NCI-H2081 (cell line): ENCODE results near the gene KCNQ1.

ENCODE experiments used
- DNase-seq, 2 experiments: peaks; one replicate each; lab custom pipeline; 2025; lab: John Stamatoyannopoulos, UW

The KCNQ1 gene

DNA sequence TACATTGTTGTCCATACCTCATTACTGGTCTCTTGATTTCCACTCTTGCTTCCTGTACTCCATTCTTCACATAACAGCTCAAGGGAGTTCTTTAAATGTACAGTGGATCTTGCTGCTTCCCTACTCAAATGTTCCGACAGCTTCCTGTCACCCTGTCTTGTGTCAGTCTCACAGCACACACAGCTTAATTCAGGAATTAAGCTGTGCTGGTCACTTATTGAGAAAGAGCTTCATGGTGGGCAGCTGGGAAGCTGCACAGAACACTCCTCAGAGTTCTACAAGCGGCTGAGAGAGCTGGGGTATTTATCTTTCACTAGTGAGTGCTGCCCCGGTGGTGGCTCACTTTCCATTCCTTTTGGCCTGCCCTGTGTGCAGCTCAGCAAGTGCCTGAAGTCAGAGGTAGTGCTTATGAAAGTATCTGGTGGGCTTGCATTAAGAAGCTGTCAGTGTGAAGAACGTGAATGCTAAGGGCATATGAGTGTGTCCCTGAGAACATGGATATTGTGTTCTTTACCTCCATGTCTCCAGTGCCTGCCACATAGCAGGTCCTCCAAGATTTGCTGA, 206.3 kb downstream of the KCNQ1 start:
- no peak for DNase-seq

DNA sequence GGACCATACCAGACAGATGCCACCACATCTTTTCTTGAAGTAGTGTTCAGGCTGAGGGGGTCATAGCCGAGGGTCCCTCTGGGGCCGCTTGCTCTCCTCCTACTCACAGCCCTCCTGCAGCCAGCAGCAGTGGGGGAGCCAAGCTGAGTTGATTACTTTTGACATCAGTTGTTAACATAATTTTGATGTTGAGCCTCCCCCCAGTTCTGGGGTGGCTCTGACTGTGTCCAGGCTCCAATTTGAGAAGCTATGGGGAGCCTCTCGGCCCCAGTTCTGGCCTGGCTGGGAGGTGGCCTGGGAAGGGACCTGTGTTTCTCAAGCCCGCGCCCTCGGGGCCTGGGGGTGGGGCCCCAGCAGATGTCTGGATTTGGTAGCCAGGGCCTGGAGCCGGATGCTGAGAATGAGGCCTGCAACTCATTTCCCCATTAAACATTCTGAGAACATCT, 207.0 kb downstream of the KCNQ1 start:
- no peak for DNase-seq

DNA sequence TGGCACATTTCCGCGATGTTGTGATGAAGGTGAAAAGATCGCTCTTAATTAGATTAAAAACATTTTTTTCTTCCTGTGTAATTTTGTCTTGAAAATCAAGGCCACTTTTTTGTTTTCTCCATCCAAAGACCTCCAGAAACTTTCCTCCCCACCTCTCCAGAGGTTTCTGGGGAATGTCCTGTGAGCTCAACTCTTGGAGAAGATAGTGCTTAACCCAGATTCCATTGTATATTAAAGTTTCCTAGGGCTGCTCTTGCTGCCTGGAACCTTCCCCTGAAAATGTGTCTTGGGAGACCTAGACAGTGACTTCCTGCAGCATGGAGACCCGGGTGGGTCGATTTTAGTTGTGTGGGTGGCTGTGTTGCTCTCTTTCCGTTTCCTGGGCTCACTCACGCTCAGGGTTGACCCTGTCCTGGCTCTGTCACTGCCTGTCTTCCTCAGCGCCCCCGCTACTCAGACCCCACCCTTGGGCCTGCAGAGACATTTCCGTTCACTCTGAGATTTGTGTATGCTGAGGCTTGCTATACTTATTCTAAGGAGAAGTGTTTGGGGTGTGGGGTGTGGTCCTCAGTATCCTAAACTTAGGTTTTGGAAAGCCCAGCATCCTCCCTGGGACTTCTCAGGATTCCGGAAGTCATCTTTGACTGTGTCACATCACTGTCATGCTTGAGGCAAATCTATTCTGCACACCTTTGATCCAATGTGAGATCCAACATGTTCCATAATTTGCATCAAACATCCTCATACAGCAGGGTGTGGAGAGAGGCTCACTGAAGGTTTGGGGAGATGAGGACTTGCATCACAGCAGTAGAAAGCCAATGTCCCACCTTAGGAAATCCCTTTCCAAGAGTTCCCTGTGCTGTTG, 207.8 kb downstream of the KCNQ1 start:
- no peak for DNase-seq

DNA sequence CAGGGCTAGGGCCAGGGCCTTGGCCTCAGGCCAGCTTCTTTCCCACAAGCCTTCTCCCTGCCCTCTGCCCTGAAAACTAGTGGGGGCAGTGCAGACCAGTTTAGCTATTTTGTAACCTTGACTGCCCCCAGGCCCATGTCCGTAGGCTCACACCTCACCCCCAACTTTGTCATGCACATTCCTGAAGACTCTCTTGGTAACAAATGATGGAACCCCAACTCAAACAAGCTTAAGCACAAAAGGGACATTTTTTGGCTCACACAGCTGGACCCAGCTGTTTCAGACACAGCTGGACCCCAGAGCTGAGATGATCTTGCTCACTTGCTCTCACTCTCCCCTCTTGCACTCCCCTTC, 208.4 kb downstream of the KCNQ1 start:
- DNase-seq, result no peak

DNA sequence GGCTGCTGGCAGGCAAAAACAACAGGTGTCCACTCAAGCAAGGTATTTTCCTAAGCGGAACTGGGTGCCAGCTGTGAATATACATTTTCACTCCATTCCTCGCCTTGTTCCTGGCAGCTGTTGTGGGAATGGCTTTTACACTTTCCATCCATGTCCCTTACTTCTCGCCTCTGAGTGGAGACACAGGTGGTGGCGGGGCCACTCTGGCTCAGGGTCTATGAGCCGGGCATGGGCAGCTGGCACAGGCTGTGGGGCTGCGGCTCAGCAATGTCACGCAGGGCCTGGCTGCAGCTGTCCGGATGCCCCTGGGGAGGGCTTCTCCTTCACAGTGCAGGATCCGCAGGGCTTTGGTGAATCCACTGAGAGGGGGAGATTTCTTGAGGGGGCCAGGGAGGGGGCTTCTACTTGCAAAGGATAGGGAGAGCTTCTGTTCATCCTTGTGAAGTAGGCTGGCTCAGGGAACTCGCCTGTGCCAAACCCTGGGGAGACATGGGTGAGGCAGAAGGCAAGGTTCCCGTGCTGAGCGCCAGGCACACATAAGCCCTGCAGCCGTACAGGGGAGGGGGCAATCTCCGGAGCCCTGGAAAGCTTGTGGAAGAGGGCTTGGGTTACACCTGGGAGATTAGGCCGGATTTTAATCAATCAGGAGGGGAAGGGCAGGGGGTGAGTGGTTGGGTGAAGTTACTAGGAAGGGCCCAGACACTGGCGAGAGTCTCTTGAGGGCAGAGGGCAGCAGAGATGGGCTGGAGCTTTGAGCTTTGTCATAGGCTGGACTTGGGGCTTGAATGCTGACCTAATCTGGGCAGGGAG, 209.3 kb downstream of the KCNQ1 start:
- no peak for DNase-seq

DNA sequence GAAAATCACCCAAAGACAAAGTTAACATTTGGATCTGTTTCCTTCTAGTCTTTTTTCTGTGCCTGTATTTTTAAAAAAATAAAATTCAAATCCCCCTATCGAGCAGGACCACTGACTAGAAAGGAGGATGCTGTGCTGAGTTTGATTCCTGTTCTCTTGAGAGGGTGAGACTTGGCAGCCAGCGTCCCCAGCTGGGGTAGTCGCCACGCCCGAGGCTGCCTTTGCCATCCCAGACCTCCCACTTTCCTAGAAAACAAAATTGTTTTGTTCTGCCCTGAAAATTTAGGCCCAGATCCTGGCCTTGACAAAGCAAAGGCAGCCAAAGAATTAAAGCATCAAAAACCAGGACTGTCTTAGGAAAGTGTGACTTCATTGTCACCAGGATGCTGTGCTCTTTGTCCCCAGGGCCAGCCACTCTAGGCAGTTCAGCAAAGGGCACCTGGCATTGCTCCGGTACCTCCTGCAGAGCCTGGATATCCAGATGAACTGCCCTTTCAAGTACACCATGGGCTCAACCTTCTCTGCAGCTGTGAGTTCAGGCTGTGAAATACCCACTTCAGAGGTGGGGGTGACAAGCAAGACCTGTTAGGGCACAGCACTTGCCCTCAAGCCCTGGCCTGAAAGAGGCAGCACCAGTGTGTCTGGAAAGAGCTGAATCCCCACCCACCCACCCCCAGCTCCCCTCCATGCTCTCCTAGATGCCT, 210.4 kb downstream of the KCNQ1 start:
- no peak for DNase-seq

DNA sequence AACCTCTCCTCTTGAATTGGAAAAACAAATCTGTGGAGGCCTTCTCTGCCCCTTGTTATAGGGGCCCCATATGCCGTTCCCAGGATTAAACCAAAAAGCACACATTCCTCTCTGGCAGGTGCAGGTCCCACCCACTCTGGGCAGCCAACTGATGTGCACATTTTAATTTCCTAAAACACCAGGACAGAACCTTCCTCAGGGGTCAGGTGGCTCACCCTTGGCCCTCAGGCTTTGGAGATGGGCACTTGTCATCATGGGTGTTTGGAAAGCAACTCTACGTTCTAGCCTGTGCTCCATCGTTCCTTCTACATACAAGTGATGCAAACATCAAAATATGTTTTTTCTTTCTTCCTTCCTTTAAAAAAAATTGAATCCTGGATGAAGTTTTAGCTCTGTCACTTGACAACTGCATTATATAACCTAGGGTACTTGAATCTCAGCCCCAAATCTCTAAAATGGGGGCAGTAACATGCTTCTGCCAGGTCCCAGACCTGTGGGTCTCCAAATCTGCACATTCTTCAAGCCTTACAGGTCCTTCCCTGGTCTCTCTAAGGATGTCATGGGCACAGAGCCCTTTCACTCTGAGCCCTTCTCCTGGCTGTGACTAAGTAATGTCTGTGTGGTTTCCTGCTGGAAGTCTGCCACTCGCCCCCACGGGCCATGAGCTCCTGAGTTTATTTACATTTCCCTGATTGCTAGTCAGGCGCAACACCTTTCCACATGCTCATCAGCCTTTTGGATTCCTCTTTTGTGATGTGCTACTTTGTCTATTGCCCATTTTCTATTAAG, 211.2 kb downstream of the KCNQ1 start:
- DNase-seq, result no peak

DNA sequence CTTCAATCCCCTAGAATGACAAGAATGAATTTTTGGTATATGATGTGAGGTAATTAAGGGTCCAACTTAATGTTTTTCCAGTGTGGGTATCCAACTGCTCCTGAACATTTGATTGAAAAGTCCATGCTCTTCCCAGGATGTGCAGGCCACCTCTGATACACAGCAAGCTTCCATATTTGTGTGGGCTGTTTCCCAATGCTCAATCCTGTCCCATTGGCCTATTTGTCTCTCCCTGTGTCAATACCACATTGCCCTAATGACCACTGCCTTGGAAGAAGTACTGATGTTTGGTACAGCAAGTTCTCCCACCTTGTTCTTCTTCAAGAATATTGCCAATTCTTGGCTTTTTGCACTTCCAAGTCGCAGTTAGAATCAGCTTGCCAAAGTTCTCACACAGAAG, 212.1 kb downstream of the KCNQ1 start:
- DNase-seq, result no peak

DNA sequence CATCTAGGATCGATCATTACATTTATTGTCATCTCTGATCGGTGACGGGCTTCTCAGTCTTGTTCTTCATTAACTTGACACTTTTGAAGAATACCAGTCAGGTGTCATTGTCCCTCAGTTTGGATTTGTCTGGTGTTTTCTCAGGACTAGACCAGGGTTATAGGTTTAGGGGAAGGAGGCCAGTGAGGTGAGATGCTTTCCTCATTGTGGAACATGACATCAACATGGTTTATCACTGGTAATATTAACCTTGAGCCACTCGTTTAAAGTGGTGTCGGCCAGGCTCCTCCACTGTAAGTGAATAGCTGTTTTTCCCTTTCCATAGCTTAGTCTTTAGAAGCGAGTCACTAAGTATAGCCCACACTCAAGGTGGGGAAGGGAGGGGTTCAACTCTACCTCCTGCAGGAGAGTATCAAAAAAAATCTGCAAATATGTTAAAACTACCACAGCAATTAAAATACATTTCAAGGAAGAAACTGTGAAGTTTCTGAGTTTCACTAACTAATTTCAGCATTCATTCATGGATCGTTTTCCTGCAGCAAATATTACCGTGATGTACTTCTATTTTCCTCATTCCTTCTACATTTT, 213.0 kb downstream of the KCNQ1 start:
- no peak for DNase-seq

DNA sequence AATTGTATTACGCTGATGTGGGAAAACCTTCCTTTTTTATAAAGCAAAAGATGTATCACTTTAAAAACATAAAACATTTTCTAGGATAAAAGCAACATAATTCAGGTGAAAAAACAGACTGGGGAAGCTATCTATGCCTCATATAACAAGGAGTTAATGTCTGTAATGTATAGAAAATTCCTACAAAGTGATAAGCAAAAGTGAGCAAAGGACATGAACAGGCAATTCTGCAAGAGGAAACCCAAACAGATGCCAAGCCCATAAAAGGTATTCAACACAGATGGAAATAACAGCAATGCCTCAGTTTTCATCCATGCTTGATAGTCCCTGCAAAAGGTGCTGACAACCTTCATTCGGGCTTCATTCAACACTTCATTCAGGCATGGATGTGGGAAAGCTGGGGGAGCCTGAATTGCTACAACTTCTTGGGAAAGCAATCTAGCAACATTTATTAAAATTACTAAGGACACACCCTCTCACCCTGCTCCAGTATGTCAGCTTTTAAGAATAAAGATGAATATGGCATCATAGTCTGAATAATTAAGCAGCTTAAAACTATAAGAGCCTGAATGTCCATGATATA, 215.6 kb downstream of the KCNQ1 start:
- DNase-seq, result no peak

DNA sequence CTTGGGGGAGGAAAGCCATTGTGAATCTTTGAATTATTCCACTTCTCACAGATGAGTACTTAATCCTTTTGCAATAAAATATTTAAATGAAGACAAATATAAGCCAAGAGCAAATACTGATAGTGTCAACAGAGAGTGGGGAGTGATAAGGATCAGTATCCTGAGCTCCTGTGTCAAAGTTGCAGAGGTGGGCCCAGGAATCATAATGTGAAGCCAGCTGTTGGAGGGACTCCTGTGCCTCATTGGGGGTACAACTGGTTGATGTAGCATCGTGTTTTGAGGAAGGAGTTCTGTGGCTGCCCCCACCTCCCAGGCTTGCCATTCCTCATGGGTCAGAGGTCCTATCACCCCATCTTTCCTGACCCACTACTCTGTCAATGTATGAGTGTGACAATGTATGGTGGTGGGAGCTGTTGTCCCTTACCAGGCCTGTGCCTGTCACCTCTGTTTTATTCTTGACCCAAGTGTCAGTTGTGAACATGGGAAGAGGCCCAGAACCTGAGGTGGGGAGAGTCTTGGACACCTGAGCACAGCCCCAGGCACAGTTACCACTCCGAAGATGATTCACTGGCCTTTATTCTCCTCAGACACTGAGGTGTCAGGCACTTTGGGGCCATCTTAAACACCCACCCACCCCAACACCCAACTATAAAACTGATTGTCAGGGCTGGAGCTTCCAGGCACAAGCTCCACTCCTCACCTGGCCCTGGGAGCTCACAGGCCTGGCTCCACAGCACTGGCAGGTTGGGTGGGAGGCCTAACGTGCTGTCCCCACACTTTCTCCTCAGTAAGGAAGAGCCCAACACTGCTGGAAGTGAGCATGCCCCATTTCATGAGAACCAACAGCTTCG, 216.6 kb downstream of the KCNQ1 start:
- DNase-seq, result no peak

DNA sequence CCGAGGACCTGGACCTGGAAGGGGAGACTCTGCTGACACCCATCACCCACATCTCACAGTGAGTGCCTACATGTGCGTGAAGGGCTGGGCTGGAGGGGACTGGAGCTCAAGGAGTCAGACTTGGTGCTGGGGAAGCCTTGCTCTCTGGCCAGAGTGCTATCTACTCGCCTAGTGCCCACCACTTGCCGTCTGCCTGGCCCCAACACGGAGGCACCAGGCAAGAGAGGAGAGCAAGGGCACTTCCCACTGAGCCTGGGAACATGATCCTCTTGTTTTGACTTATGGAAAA, 217.2 kb downstream of the KCNQ1 start:
- DNase-seq, result no peak

DNA sequence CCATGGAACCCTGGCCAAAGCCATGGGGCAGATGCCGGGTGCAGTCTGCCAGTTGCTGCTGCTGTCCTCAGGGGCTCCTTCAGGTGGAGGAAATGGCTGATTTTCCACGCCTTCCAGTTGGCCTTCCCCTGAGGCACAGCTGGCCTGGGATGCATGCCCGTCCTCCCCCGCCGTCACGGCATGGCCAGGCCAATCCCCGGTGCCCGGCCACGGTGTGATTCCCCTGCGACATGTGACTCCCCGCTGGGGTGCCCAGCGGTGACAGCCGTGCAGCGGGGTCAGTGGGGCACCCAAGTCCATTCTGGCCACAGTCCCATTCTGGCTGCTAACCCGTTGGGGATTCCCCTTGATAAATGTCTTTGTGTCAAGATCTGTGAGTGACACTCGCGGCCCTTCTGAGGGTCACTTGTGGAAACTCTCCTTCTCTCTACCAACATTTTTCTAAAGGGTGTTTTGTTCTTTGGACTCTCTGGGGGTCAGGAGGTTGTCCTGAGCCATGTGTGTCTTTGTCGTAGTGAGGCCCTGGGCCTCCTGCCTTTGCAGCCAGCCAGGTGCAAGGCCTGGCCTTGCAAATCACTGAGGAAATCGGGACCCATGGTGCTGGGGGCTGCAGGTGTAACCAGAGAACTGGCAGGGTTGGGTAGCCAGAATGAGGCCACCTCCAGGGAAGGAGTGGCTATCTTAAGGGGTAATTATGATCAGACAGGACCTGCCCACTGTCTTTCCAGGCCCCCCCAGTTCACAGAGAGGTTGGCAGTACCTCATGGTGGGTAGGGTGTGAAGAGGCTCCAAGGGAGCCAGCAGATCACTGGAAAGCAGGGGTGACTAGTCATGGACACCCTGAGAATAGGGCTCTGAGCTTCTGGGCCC, 217.9 kb downstream of the KCNQ1 start:
- no peak for DNase-seq

DNA sequence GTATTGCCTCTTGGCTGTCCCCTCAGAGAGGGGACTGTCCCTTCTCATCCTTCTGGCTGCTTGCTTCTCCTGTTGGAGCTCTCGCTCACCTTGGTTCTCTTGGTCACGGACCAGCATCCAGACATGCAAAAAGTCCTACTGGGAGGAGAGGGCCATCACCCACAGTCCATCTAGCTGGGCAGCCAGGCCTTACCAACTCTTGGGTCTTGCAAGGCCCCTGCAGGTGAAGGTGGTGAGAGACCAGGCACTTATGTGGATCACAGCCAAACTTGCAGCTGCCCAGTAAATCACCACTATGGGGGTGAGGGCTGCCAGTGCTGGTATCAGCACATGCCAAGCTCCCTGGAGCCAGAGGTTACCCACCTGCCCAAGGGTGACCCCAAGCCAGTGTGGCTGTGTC, 218.7 kb downstream of the KCNQ1 start:
- DNase-seq, result no peak

DNA sequence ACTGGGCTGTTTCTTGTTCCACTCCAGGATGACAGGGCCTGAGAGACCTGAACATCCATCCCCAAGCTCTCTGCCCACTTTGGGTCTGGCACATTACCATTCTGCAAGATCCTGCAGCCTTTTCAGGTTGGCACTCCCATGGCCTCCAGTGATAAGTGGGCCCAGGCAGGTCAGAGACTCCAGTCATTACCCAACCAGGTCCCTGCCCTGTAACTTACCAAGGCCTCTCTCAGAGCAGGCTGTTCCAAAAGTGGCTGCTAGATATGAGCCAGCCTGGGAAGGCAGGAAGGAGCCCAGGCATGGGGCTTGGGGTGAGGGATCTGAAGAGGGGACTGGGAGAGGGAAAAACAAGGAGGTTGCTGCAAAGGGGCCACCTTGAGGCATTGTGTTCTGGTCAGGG, 219.1 kb downstream of the KCNQ1 start:
- DNase-seq, result no peak

DNA sequence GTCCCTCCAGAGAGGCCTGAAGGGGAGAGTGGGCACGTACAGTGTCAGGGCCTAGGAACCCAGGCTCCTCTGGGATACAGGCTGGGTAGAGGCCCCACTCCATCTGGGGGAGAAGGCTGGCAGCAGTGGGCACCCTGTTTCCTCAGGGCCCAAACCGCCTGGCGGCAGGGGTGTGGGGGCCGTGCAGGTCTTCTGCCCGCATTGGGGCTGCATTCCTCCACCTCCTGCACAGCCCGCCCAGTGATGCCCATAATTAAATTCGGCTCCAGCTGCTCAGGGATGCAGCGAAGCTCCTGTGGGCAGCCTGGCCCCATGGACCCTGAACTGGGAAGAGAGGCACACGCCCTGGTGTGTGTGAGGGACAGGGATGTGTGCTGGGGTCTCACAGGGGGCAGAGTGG, 219.6 kb downstream of the KCNQ1 start:
- no peak for DNase-seq

DNA sequence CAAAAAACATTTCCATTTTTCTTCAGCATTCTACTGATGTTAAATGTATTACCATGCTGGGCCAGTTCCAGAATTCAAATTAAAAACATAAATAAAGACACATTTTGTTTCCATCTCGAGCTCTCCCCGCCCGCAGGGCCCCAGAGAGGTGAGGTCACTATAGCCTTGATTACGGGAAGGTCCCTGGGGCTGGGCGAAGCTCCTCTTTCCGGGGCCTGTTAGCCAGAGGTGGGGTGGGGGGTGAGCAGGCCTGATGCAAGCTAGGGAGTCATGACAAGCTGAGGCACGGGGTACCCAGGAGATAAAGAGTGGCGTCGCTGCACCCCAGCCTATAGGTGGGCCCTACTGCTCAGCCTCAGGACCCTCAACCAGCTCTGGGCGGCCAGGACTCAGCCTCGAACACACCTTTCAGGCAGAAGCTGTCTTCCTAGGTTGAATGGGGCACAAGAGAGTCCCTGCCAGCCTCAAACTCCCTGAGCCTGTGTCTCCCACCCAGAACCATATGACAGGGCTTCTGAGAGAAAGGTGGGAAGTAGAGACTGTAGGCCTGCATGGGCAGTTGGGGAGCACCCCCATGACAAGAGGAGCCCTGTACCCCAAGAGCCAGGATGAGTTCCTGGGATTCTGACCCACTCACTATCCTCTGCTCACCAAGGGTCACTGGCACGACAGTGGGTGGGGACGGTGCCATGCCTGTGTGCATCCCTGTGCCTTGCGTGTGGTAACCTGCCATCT, 220.2 kb downstream of the KCNQ1 start:
- DNase-seq, result no peak
